T1000 (cell line): ENCODE data around the gene TGFBR2.

Source experiments
- DNase-seq: peaks from one replicate; lab custom pipeline; 2025; ENCODE audit warnings: mixed read lengths; lab: John Stamatoyannopoulos, UW

TGFBR2 gene

GRCh38 chr3:30637310-30638219 lies 31.2 kb downstream of the TGFBR2 start:
- no peak for DNase-seq

GRCh38 chr3:30638685-30639412 lies 32.4 kb downstream of the TGFBR2 start:
- no peak for DNase-seq

- no peak for DNase-seq
Observed at GRCh38 chr3:30639937-30640336, 33.5 kb downstream of the TGFBR2 start.

- no peak for DNase-seq
Observed at GRCh38 chr3:30640851-30641250, 34.5 kb downstream of the TGFBR2 start.

GRCh38 chr3:30641416-30642251 lies 35.2 kb downstream of the TGFBR2 start:
- DNase-seq: no peak

GRCh38 chr3:30642849-30643361 lies 36.5 kb downstream of the TGFBR2 start:
- DNase-seq: no peak

GRCh38 chr3:30643763-30644462 lies 37.5 kb downstream of the TGFBR2 start:
- DNase-seq: no peak

GRCh38 chr3:30644615-30645014 lies 38.2 kb downstream of the TGFBR2 start:
- DNase-seq: no peak

- DNase-seq: no peak
Observed at GRCh38 chr3:30645077-30645476, 38.7 kb downstream of the TGFBR2 start.

GRCh38 chr3:30646181-30646876 lies 39.9 kb downstream of the TGFBR2 start:
- no peak for DNase-seq

- no peak for DNase-seq
Observed at GRCh38 chr3:30646961-30647752, 40.8 kb downstream of the TGFBR2 start.

GRCh38 chr3:30648670-30649357 lies 42.4 kb downstream of the TGFBR2 start:
- no peak for DNase-seq

GRCh38 chr3:30649572-30650318 lies 43.3 kb downstream of the TGFBR2 start:
- no peak for DNase-seq

- no peak for DNase-seq
Observed at GRCh38 chr3:30650348-30650995, 44.1 kb downstream of the TGFBR2 start.

- DNase-seq: no peak
Observed at GRCh38 chr3:30654269-30654668, 47.9 kb downstream of the TGFBR2 start.

GRCh38 chr3:30655187-30655812 lies 48.9 kb downstream of the TGFBR2 start:
- no peak for DNase-seq

- no peak for DNase-seq
Observed at GRCh38 chr3:30656624-30657141, 50.3 kb downstream of the TGFBR2 start.
